ENCODE measurements around the gene ATAD3C.
A peak's percentile ranks its signal among the peaks of the same experiment; 100 is the strongest.

Gene ATAD3C

DNA sequence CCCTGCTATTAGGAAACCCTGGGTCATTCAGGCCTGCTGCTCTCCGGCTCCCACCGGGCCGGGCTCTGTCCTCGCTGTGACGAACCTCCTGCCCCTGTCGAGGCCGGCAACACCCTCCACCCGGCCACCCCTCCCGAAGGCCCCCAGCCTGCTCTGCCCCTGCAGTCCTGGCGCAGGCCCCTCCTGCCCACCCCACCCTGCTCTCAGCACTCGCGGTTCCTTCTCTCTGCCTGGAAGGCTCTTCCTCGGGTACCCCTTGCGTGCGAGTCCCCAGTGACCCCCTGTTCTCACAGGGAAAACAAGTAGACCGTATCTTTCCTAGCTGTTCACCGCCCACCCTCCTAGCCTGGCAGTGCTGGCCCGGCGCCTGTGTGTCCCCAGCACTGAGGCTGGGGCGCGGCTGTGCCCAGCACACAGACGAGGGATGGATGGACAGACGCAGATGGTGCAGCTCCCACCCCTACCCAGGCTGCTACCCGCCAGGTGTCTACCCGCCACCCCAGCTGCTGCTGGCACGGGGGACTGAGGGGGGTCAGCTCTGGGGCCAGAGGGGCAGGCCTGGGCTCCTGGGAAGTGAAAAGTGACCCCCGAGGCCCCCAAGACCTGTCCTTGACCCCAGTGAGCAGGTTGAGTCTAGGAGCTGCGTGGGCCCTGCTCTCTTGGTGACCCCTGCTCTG, 17.1 kb upstream of the ATAD3C start:
- peak overlapping the region in 1 of 2 experiments; percentile 71 for H3K14ac ChIP-seq (ENCODE audit: low read length in 2 of 2)
- no peak overlapping the region for H2AFZ ChIP-seq (ENCODE audit: low read depth, low read length)
- WGBS = 83% methylated on average over 28 of the region's 28 CpGs
- peak overlapping the region; percentile 19 to 90 for H3K4ac ChIP-seq (ENCODE audit: low read depth in 1 of 2, low read length in 2 of 2)
- no peak overlapping the region for H2BK5ac ChIP-seq (ENCODE audit: low read depth, low read length, poor library complexity, severe bottlenecking)
- no peak overlapping the region for H3K4me3 ChIP-seq (ENCODE audit: insufficient read depth in 1 of 2, low read depth in 1 of 2, low read length in 2 of 2)
- peaks cover 15% of the 10 kb centered on the region for H3K79me1 ChIP-seq (replicated peaks; ENCODE audit: low read length, poor library complexity, severe bottlenecking)
- no peak overlapping the region for H2BK15ac ChIP-seq (ENCODE audit: low read depth, poor library complexity, severe bottlenecking)
- H3K4me2 ChIP-seq (ENCODE audit: low read length, poor library complexity, severe bottlenecking) = no peak overlapping the region
- peak overlapping the region; percentile 94 for H2AK5ac ChIP-seq (ENCODE audit: low read length, severe bottlenecking)
- peak overlapping the region; percentile 79 to 92 for H3K18ac ChIP-seq (ENCODE audit: low read depth in 1 of 2, low read length in 2 of 2)
- no peaks in the 10 kb centered on the region for H3K9me3 ChIP-seq (ENCODE audit: control insufficient read depth, low read length)
- peaks cover 71% of the 10 kb centered on the region for H3K4me1 ChIP-seq (ENCODE audit: control insufficient read depth, insufficient read depth, low read depth, low read length)
- peaks cover 0 to 12% of the 10 kb centered on the region in 2 experiments for H3K36me3 ChIP-seq (ENCODE audit: control insufficient read depth in 1 of 2, insufficient read depth in 2 of 2, low read depth in 1 of 2, low read length in 2 of 2)
- H4K8ac ChIP-seq (ENCODE audit: low read length) = peak overlapping the region; percentile 96
- peak overlapping the region; percentile 87 for H2BK120ac ChIP-seq (ENCODE audit: low read depth, low read length)
- no peak for DNase-seq
- H3K9ac ChIP-seq (ENCODE audit: low read length) = no peak overlapping the region
- no peak overlapping the region for H3K23ac ChIP-seq (ENCODE audit: low read length in 2 of 2)
- peaks cover 0 to 20% of the 10 kb centered on the region in 2 experiments for H3K27me3 ChIP-seq (ENCODE audit: control insufficient read depth in 1 of 2, insufficient read depth in 1 of 2, low read length in 2 of 2)
- peak overlapping the region; percentile 60 for H3K27ac ChIP-seq (ENCODE audit: low read length, poor library complexity, severe bottlenecking)
- peak overlapping the region; percentile 12 to 91 for H2BK12ac ChIP-seq (ENCODE audit: low read length in 2 of 2)
- H4K91ac ChIP-seq (ENCODE audit: low read length) = peak overlapping the region; percentile 92

DNA sequence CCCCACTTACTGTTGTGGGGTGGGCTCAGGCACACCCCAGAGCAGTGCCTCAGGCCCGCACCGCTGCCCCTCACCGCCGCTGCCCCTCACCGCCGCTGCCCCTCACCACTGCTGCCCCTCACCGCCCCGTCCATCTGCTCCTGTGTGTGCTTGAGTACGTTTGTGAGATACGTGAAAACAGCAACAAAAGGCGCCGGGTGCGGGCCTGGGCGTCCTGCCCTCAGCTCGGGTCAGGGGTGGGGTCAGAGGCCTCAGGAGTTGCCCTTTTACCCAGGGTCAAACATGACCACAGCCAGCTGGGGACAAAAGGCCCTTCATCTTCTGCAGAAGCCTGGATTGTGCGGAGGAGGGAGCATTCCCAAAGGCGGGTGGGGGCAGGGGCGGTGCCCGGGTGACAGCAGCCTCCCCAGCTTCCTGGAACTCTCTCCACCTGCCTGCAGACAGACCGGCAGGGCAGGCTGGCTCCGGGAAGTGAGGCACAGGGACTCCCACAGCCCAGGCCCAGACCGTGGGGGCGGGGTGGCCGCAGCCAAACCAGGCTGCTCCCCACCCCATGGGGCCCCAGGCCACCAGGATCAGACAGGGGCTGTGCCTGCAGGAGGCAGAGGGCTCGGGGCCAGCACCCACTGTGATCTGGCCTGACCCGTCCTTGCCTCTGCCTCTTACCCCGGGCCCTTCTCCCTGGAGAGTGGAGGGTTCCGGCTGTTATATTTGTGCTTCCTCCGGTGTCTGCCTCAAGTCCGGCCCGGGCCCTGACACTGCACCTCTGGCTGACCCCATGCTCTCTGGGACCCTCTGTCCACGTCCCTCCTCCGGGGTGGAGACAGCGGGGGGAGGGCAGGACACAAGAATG, 16.3 kb upstream of the ATAD3C start:
- H2BK5ac ChIP-seq (ENCODE audit: low read depth, low read length, poor library complexity, severe bottlenecking) = no peak overlapping the region
- H2AFZ ChIP-seq (ENCODE audit: low read depth, low read length) = no peak overlapping the region
- H2BK12ac ChIP-seq (ENCODE audit: low read length in 2 of 2) = peak overlapping the region in 1 of 2 experiments; percentile 16
- peak overlapping the region; percentile 1 for H2BK120ac ChIP-seq (ENCODE audit: low read depth, low read length)
- H3K79me1 ChIP-seq (replicated peaks; ENCODE audit: low read length, poor library complexity, severe bottlenecking) = peaks cover 15% of the 10 kb centered on the region
- H3K4me1 ChIP-seq (ENCODE audit: control insufficient read depth, insufficient read depth, low read depth, low read length) = peaks cover 78% of the 10 kb centered on the region
- H3K9me3 ChIP-seq (ENCODE audit: control insufficient read depth, low read length) = no peaks in the 10 kb centered on the region
- peak overlapping the region in 1 of 2 experiments; percentile 71 for H3K14ac ChIP-seq (ENCODE audit: low read length in 2 of 2)
- peak overlapping the region; percentile 1 to 92 for H3K18ac ChIP-seq (ENCODE audit: low read depth in 1 of 2, low read length in 2 of 2)
- H4K91ac ChIP-seq (ENCODE audit: low read length) = peak overlapping the region; percentile 67
- H3K27me3 ChIP-seq (ENCODE audit: control insufficient read depth in 1 of 2, insufficient read depth in 1 of 2, low read length in 2 of 2) = peaks cover 0 to 20% of the 10 kb centered on the region in 2 experiments
- H3K23ac ChIP-seq (ENCODE audit: low read length in 2 of 2) = no peak overlapping the region
- H2BK15ac ChIP-seq (ENCODE audit: low read depth, poor library complexity, severe bottlenecking) = peak overlapping the region; percentile 87
- WGBS = 49% methylated on average over 34 of the region's 34 CpGs
- H4K8ac ChIP-seq (ENCODE audit: low read length) = peak overlapping the region; percentile 89
- peak overlapping the region; percentile 11 for H2AK5ac ChIP-seq (ENCODE audit: low read length, severe bottlenecking)
- H3K9ac ChIP-seq (ENCODE audit: low read length) = no peak overlapping the region
- H3K36me3 ChIP-seq (ENCODE audit: control insufficient read depth in 1 of 2, insufficient read depth in 2 of 2, low read depth in 1 of 2, low read length in 2 of 2) = peaks cover 0 to 12% of the 10 kb centered on the region in 2 experiments
- peak overlapping the region; percentile 19 to 20 for H3K4ac ChIP-seq (ENCODE audit: low read depth in 1 of 2, low read length in 2 of 2)
- H3K4me2 ChIP-seq (ENCODE audit: low read length, poor library complexity, severe bottlenecking) = no peak overlapping the region
- no peak overlapping the region for H3K4me3 ChIP-seq (ENCODE audit: insufficient read depth in 1 of 2, low read depth in 1 of 2, low read length in 2 of 2)
- no peak for DNase-seq
- H3K27ac ChIP-seq (ENCODE audit: low read length, poor library complexity, severe bottlenecking) = peak overlapping the region; percentile 58

DNA sequence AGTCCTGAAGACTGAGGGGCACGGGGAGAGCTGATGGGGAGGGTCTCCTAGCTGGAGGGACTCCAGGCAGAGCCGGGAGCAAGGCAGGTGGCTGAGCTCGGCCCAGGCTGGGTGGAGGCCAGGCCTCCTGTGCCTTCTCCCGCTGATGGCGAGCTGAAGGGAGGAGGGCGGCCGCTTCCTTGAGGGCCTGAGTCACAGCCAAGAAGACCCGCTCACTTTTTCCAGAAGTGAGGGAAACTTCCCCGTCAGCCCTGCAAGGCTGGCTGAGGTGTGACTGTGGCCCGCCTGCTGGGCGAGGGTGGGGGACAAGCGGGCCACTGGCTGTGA, 15.7 kb upstream of the ATAD3C start:
- H2BK12ac ChIP-seq (ENCODE audit: low read length in 2 of 2) = peak overlapping the region; percentile 16 to 32
- H3K23ac ChIP-seq (ENCODE audit: low read length in 2 of 2) = no peak overlapping the region
- peak overlapping the region; percentile 1 to 41 for H3K4ac ChIP-seq (ENCODE audit: low read depth in 1 of 2, low read length in 2 of 2)
- H3K4me1 ChIP-seq (ENCODE audit: control insufficient read depth, insufficient read depth, low read depth, low read length) = peaks cover 84% of the 10 kb centered on the region
- no peak overlapping the region for H3K14ac ChIP-seq (ENCODE audit: low read length in 2 of 2)
- peaks cover 0 to 23% of the 10 kb centered on the region in 2 experiments for H3K27me3 ChIP-seq (ENCODE audit: control insufficient read depth in 1 of 2, insufficient read depth in 1 of 2, low read length in 2 of 2)
- H3K79me1 ChIP-seq (replicated peaks; ENCODE audit: low read length, poor library complexity, severe bottlenecking) = peaks cover 20% of the 10 kb centered on the region
- H2AK5ac ChIP-seq (ENCODE audit: low read length, severe bottlenecking) = peak overlapping the region; percentile 48
- no peaks in the 10 kb centered on the region for H3K9me3 ChIP-seq (ENCODE audit: control insufficient read depth, low read length)
- H2AFZ ChIP-seq (ENCODE audit: low read depth, low read length) = no peak overlapping the region
- H4K91ac ChIP-seq (ENCODE audit: low read length) = peak overlapping the region; percentile 78
- H3K4me2 ChIP-seq (ENCODE audit: low read length, poor library complexity, severe bottlenecking) = no peak overlapping the region
- peak overlapping the region; percentile 87 for H2BK15ac ChIP-seq (ENCODE audit: low read depth, poor library complexity, severe bottlenecking)
- H3K36me3 ChIP-seq (ENCODE audit: control insufficient read depth in 1 of 2, insufficient read depth in 2 of 2, low read depth in 1 of 2, low read length in 2 of 2) = peaks cover 0 to 17% of the 10 kb centered on the region in 2 experiments
- peak; percentile 83 for DNase-seq
- H2BK120ac ChIP-seq (ENCODE audit: low read depth, low read length) = peak overlapping the region; percentile 1
- H2BK5ac ChIP-seq (ENCODE audit: low read depth, low read length, poor library complexity, severe bottlenecking) = no peak overlapping the region
- H3K27ac ChIP-seq (ENCODE audit: low read length, poor library complexity, severe bottlenecking) = peak overlapping the region; percentile 58
- H3K4me3 ChIP-seq (ENCODE audit: insufficient read depth in 1 of 2, low read depth in 1 of 2, low read length in 2 of 2) = no peak overlapping the region
- H3K9ac ChIP-seq (ENCODE audit: low read length) = no peak overlapping the region
- H3K18ac ChIP-seq (ENCODE audit: low read depth in 1 of 2, low read length in 2 of 2) = peak overlapping the region; percentile 29 to 41
- WGBS = 24% methylated on average over 12 of the region's 12 CpGs
- H4K8ac ChIP-seq (ENCODE audit: low read length) = peak overlapping the region; percentile 89

All from mesenchymal stem cell (in vitro differentiated cells and primary cell).